Keratinocyte (primary cell): Measurements from ENCODE around the gene LIMS4. TPM values are rescaled to one million over a fixed set of nuclear protein-coding genes. Genes with fewer than 3 reads are reported as not detected.
A peak's percentile ranks its signal among the peaks of the same experiment; 100 is the strongest.
"Not testable (repeated sequence)": the region's sequence is repeated elsewhere in the genome, so short reads cannot be mapped to it uniquely, and the experiment has no call there.

Source experiments
- DNase-seq: peaks from one replicate; pipeline ENCODE4 v3.0.0-alpha.2; 2011; ENCODE audit warnings: low read depth, missing footprints, low spot score
- FAIRE-seq: peaks from 2 replicates; lab custom pipeline; 2011; peaks lifted over from hg19 to GRCh38; lab: Jason Lieb, UNC
- H2AFZ ChIP-seq: 2 replicates; pipeline ENCODE4 v1.6.0; 2012; ENCODE audit warnings: low read length, control low read depth, inconsistent platforms; ENCODE audit not compliant: control insufficient read depth
- H3K27ac ChIP-seq: 2 replicates; pipeline ENCODE4 v1.5.1; 2011; ENCODE audit warnings: low read length; ENCODE audit not compliant: control insufficient read depth, insufficient read depth
- H3K27me3 ChIP-seq: 3 replicates; pipeline ENCODE4 v1.6.0; 2011; ENCODE audit warnings: low read length; ENCODE audit not compliant: control insufficient read depth, insufficient read depth; ENCODE audit errors: extremely low read depth
- H3K36me3 ChIP-seq, 2 experiments: 2 replicates in 1 of 2; 3 replicates in 1 of 2; pipeline ENCODE4 v1.5.1; 2011; ENCODE audit warnings: low read length in 2 of 2, mild to moderate bottlenecking in 1 of 2; ENCODE audit not compliant: control insufficient read depth in 2 of 2, insufficient read depth in 2 of 2; ENCODE audit errors: extremely low read depth in 1 of 2
- H3K4me1 ChIP-seq: 3 replicates; pipeline ENCODE4 v1.5.1; 2011; ENCODE audit warnings: low read length; ENCODE audit not compliant: control insufficient read depth, insufficient read depth; ENCODE audit errors: extremely low read depth
- H3K4me2 ChIP-seq: 3 replicates; pipeline ENCODE4 v1.6.0; 2011; ENCODE audit warnings: low read depth, low read length; ENCODE audit not compliant: control insufficient read depth, insufficient read depth; ENCODE audit errors: extremely low read depth
- H3K4me3 ChIP-seq, 3 experiments: fragments of 200-600 bp in 1 of 3; sonication (generic) in 1 of 3; 2 replicates in 2 of 3; 3 replicates in 1 of 3; pipeline ENCODE4 v1.5.1; 2011 to 2016; ENCODE audit warnings: low read length in 3 of 3, mild to moderate bottlenecking in 3 of 3, control low read depth in 2 of 3, inconsistent platforms in 1 of 3, low read depth in 1 of 3, mixed read lengths in 1 of 3, mixed run types in 1 of 3, moderate library complexity in 1 of 3; ENCODE audit not compliant: control insufficient read depth in 2 of 3, insufficient read depth in 2 of 3; ENCODE audit errors: extremely low read depth in 1 of 3
- H3K79me2 ChIP-seq: 2 replicates; pipeline ENCODE4 v1.6.0; 2012; ENCODE audit warnings: low read length; ENCODE audit not compliant: control insufficient read depth, insufficient read depth
- H3K9ac ChIP-seq: 3 replicates; pipeline ENCODE4 v1.6.0; 2011; ENCODE audit warnings: low read length; ENCODE audit not compliant: control insufficient read depth, insufficient read depth; ENCODE audit errors: extremely low read depth
- H3K9me1 ChIP-seq: 3 replicates; pipeline ENCODE4 v1.6.0; 2011; ENCODE audit warnings: low read length; ENCODE audit not compliant: control insufficient read depth, insufficient read depth; ENCODE audit errors: extremely low read depth
- H3K9me3 ChIP-seq: 2 replicates; pipeline ENCODE4 v1.5.1; 2012; ENCODE audit warnings: low read depth, low read length; ENCODE audit not compliant: control insufficient read depth
- H4K20me1 ChIP-seq: 3 replicates; pipeline ENCODE4 v1.6.0; 2011; ENCODE audit warnings: low read length; ENCODE audit not compliant: control insufficient read depth, insufficient read depth; ENCODE audit errors: extremely low read depth
- dilution Hi-C: fragments of 300-500 bp; cut with MboI; formaldehyde crosslinking; loops from one replicate; pipeline ENCODE4 v1.7.0; 2020; ENCODE audit warnings: low sequenced_read_pairs; ENCODE audit not compliant: extremely low pct_ligation_motif_present
- polyA minus RNA-seq, 3 experiments: library from RNA; depleted of rRNA, polyadenylated mRNA; stranded (reverse); fragments of >200 nt; gene quantifications; 1 replicate in 1 of 3; 2 replicates in 1 of 3; 3 replicates in 1 of 3; pipeline ENCODE4 v1.2.3, GENCODE V29; 2011
- polyA plus RNA-seq, 5 experiments: library from polyadenylated mRNA; depleted of rRNA in 3 of 5; stranded (reverse) in 3 of 5; stranded (forward) in 1 of 5; unstranded in 1 of 5; fragments of >200 nt; gene quantifications; 1 replicate in 1 of 5; 2 replicates in 3 of 5; 3 replicates in 1 of 5; pipeline versions ENCODE4 v1.2.1 to v1.2.3, GENCODE V29; 2011 to 2012; ENCODE audit warnings: missing spikeins in 2 of 5, low read depth in 1 of 5, low replicate concordance in 1 of 5

Gene LIMS4
- polyA plus RNA-seq (0.24 to 0.58 TPM (median 0.25 TPM) in 3 replicates), polyA minus RNA-seq (1.1 to 1.3 TPM in 2 of 3 replicates, not detected in the other)
- not detected for polyA plus RNA-seq (2011; ENCODE audit: low read depth)
- polyA plus RNA-seq (2011; cell fraction: cytosol; rRNA removed), result 0.19 and 0.21 TPM in 2 replicates
- polyA plus RNA-seq (2011; cell fraction: nucleus; rRNA removed), result 0.21 and 0.42 TPM in 2 replicates
- polyA plus RNA-seq (2012; ENCODE audit: low replicate concordance), result 0.18 and 0.37 TPM in 2 replicates
- not detected for polyA minus RNA-seq (2011; cell fraction: cytosol; rRNA and poly(A)+ RNA removed)
- polyA minus RNA-seq (2011; cell fraction: nucleus; rRNA and poly(A)+ RNA removed), result not detected in 2 replicates

- DNase-seq, dilution Hi-C loops, H3K9ac ChIP-seq, FAIRE-seq, H4K20me1 ChIP-seq, H2AFZ ChIP-seq, H3K4me1 ChIP-seq, H3K4me2 ChIP-seq, H3K36me3 ChIP-seq, H3K4me3 ChIP-seq, H3K27me3 ChIP-seq, H3K27ac ChIP-seq, H3K79me2 ChIP-seq, H3K9me1 ChIP-seq, H3K9me3 ChIP-seq: not testable (repeated sequence)
Measured at GRCh38 chr2:110472171-110473058, at the start of gene LIMS4. Gene LIMS4, minus strand, starts transcription at chr2:110472816. Its CDS starts 38 bp downstream, at chr2:110472778.

DNA sequence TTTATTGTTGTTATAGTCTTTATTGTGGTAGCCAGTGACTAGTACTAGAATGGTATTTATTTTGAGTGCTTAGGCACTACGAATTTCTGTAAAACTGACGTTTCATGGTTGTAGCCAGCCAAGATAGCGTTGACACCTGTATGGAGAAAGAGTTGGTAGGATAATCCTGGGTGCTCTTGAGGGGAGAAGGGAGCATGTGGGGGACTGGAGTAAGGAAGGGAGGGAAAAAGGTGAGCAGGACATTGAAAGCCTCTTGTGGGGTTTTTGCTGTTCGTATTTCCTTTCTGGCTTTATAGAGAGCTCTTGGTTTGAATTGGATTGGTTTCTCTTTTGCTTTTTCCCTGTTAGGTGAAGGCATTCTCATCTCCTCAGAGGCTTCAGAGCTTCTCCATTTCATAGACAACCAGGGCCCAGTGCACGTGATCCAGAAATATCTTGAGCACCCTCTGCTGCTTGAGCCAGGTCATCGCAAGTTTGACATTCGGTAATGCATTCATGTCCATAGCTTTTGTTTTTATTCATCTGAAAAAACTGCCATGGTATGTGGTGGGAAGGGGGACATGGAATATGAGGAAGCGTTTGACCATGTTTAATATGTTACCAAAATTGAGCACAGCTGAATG, 27.2 kb upstream of the LIMS4 start:
- H3K4me3 ChIP-seq, H3K36me3 ChIP-seq, H3K79me2 ChIP-seq, DNase-seq, H3K9me1 ChIP-seq, H3K4me2 ChIP-seq, H3K27me3 ChIP-seq, H3K9me3 ChIP-seq, H3K27ac ChIP-seq, dilution Hi-C loops, H3K4me1 ChIP-seq, H2AFZ ChIP-seq, H4K20me1 ChIP-seq, H3K9ac ChIP-seq: not testable (repeated sequence)
- peak; percentile 60 for FAIRE-seq

GRCh38 chr2:110496027-110496426, 23.4 kb upstream of the LIMS4 start:
- dilution Hi-C loops, H3K4me1 ChIP-seq, H3K4me3 ChIP-seq, H2AFZ ChIP-seq, H3K36me3 ChIP-seq, H3K9ac ChIP-seq, H3K9me3 ChIP-seq, H3K4me2 ChIP-seq, H3K27me3 ChIP-seq, H3K79me2 ChIP-seq, DNase-seq, H3K9me1 ChIP-seq, H4K20me1 ChIP-seq, FAIRE-seq, H3K27ac ChIP-seq: not testable (repeated sequence)

DNA sequence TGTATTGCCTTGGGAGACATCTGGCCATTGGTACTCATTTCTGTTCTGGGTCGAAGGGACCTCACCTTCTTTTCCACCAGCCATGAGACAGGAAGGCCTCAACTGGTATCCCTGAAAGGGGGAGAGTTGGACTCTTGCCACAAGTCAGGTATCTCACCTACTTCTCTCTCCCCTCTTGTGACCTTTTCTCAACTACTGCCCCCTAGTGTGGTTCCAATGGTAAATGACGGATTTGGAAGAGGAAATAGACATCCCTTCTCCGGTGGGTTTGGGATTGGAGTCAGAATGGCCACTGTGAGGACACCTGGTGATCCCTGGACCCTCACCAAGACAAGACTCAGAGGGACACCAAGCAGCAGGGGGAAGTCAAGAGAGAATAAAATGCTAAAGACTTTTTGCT, 21.9 kb upstream of the LIMS4 start:
- H3K27ac ChIP-seq, dilution Hi-C loops, H3K79me2 ChIP-seq, H3K9me1 ChIP-seq, H3K4me1 ChIP-seq, H3K4me2 ChIP-seq, H3K4me3 ChIP-seq, H4K20me1 ChIP-seq, H3K9ac ChIP-seq, H3K27me3 ChIP-seq, H2AFZ ChIP-seq, H3K36me3 ChIP-seq, H3K9me3 ChIP-seq, FAIRE-seq, DNase-seq: not testable (repeated sequence)
